Heart right ventricle (tissue), 16 donors: Measurements from ENCODE around the gene CCDC91. TPM values are rescaled to one million over a fixed set of nuclear protein-coding genes. Genes with fewer than 3 reads are reported as not detected.

ENCODE experiments used
- ATAC-seq, 8 donors: fragments of 200-7000 bp; cut with Tn5 transposase; one replicate each; pipeline ENCODE4 v1.9.1; 2020; ENCODE audit warnings: mild to moderate bottlenecking in 8 of 8, moderate library complexity in 8 of 8, moderate number of reproducible peaks in 1 of 8
- DNase-seq, 2 donors: peaks; one replicate each; pipeline ENCODE4 v3.0.0-alpha.2; 2020
- H3K27ac ChIP-seq, 10 donors: fragments of 200-600 bp; sonication (generic) in 2 of 10; one replicate each; pipeline versions ENCODE4 v1.5.0 to v1.8.0; 2020 to 2022; ENCODE audit warnings: mild to moderate bottlenecking in 3 of 10
- H3K27me3 ChIP-seq, 7 donors: fragments of 200-600 bp; one replicate each; pipeline ENCODE4 v1.8.0; 2021 to 2022; ENCODE audit warnings: mild to moderate bottlenecking in 2 of 7
- H3K36me3 ChIP-seq, 9 donors: fragments of 200-600 bp; sonication (generic) in 1 of 9; one replicate each; pipeline versions ENCODE4 v1.5.0 to v1.8.0; 2020 to 2022; ENCODE audit warnings: mild to moderate bottlenecking in 2 of 9
- H3K4me1 ChIP-seq, 9 donors: fragments of 200-600 bp; sonication (generic) in 1 of 9; one replicate each; pipeline versions ENCODE4 v1.5.0 to v1.8.0; 2020 to 2022; ENCODE audit warnings: mild to moderate bottlenecking in 4 of 9
- H3K4me3 ChIP-seq, 10 donors: fragments of 200-600 bp; sonication (generic) in 2 of 10; one replicate each; pipeline versions ENCODE4 v1.5.0 to v1.8.0; 2020 to 2022; ENCODE audit warnings: mild to moderate bottlenecking in 7 of 10, moderate library complexity in 2 of 10
- H3K9me3 ChIP-seq, 11 donors: fragments of 200-600 bp in 10 of 11; sonication (generic) in 2 of 11; one replicate each; pipeline versions ENCODE4 v1.5.0 to v1.8.0; 2013 to 2022; ENCODE audit warnings: mild to moderate bottlenecking in 2 of 11, control low read depth in 1 of 11, moderate library complexity in 1 of 11
- CTCF ChIP-seq, 9 donors: fragments of 200-600 bp; sonication (generic) in 2 of 9; IDR thresholded peaks; one replicate each; pipeline versions ENCODE4 v1.5.0 to v1.8.0; 2021 to 2022; ENCODE audit warnings: antibody characterized with exemption in 9 of 9, mild to moderate bottlenecking in 5 of 9, moderate library complexity in 1 of 9
- WGBS, 2 donors: extraction: QIAGEN DNeasy Blood & Tissue Kit; methylation state at CpG; one replicate each; pipeline ENCODE4 v1.1.7; 2013; ENCODE audit warnings: inconsistent platforms in 1 of 2; 5-methylcytosine and 5-hydroxymethylcytosine counted together
- intact Hi-C, 10 donors: fragments of 100-400 bp; cut with DNase I; formaldehyde crosslinking; loops; one replicate each; pipeline versions ENCODE4 v1.11.1 to v1.14.2; 2022
- polyA plus RNA-seq, 2 donors: library from polyadenylated mRNA; stranded (reverse); fragments of 200-250 nt; gene quantifications; one replicate each; pipeline ENCODE4 v1.2.3, GENCODE V29; 2013
- total RNA-seq, 10 donors: library from RNA; stranded (reverse); fragmentation: NEBNext Ultra II Directional in 3 of 10; extraction: Animal tissue kit (Norgen Biotek cat#: 25700) in 3 of 10; gene quantifications; one replicate each; pipeline versions ENCODE4 v1.2.1 to v1.2.4, GENCODE V29; 2021 to 2023
- donor health status: Arrhythmogenic right ventricular cardiomyopathy.
- donor health status: ischemic (EF 13 %, LVEDD 7.1; RV severe dilation, severe dysfunction).
- donor health status: healthy with polysubstance abuse.
- donor health status: DM: no; HTN: yes; CAD: no.
- donor health status: DM: no; HTN: no; CAD: no.
- donor health status: ischemic (EF 25% LVEDD 6.9; RV normal size, moderate dysfunction).
- donor health status: ischemic (EF 25% LVEDD 5.7; RV mildly dilated, moderate dysfunction).
- donor health status: healthy.
- donor health status: DM: yes; HTN: yes; CAD: no.
- donor health status: Ischemic cardiomyopathy.
- donor health status: ischemic (EF 35%, LVEDD 5.7; RV mildly dilated, moderate dysfunction).
- donor health status: nonischemic (EF 11% LVEDD 7.7; RV severe dilation, severe dysfunction).
- donor health status: DM: yes; HTN: yes; CAD: no.
- donor health status: PGD.
- donor health status: ischemic (EF 29% LVEDD 5.4; RV normal size, mild dysfunction).
- donor health status: nonischemic (EF 23%, LVEDD 6.1; RV moderate dilation, normal function).

The CCDC91 gene
- total and polyA plus RNA-seq, 12 donors, result 20.5 to 66.4 (median 54.5) TPM

- WGBS, 2 donors, result 88 to 89% methylated on average over 6 of the region's 6 CpGs
- intact Hi-C loops, result no loop called here
- Histone ChIP-seq H3K4me1 (no peaks in the 10 kb centered on the region), H3K27me3 (no peaks in the 10 kb centered on the region), H3K4me3 (no peak overlapping the region), H3K27ac (no peak overlapping the region), H3K36me3 (peaks cover 0 to 9% (median 0%) of the 10 kb centered on the region in 9 donors), H3K9me3 (no peaks in the 10 kb centered on the region)
- no peak for DNase-seq
- ATAC-seq, result no peak
- no peak for TF ChIP-seq CTCF (IDR thresholded peaks at IDR 0.05)
These were observed 223.3 kb downstream of the CCDC91 start for GRCh38 chr12:28413460-28414109.

- intact Hi-C loops, result no loop called here
- Histone ChIP-seq H3K9me3 (no peaks in the 10 kb centered on the region), H3K4me1 (no peaks in the 10 kb centered on the region), H3K27ac (no peak overlapping the region), H3K36me3 (peaks cover 0 to 9% (median 0%) of the 10 kb centered on the region in 9 donors), H3K27me3 (no peaks in the 10 kb centered on the region), H3K4me3 (no peak overlapping the region)
- DNase-seq, result no peak
- TF ChIP-seq CTCF (IDR thresholded peaks at IDR 0.05), result no peak
- 23 to 32% methylated on average over 1 of the region's 1 CpG for WGBS, 2 donors
- ATAC-seq, result no peak
These were observed 225.5 kb downstream of the CCDC91 start for GRCh38 chr12:28415755-28416154.

- no peak for DNase-seq
- intact Hi-C loops, result no loop called here
- 97 to 100% methylated on average over 1 of the region's 1 CpG for WGBS, 2 donors
These were observed 231.1 kb downstream of the CCDC91 start for GRCh38 chr12:28421374-28421773.

GRCh38 chr12:28424965-28425364 lies 234.7 kb downstream of the CCDC91 start:
- intact Hi-C loops, result no loop called here
- Histone ChIP-seq H3K4me3 (no peak overlapping the region), H3K4me1 (peaks cover 0 to 21% (median 3%) of the 10 kb centered on the region in 9 donors), H3K9me3 (peaks cover 0 to 5% (median 0%) of the 10 kb centered on the region in 11 donors), H3K27me3 (no peaks in the 10 kb centered on the region), H3K36me3 (no peaks in the 10 kb centered on the region), H3K27ac (peak overlapping the region in 6 of 10 donors; percentile 22 to 76 (median 29))
- no peak for TF ChIP-seq CTCF (IDR thresholded peaks at IDR 0.05)
- ATAC-seq (peak in 7 of 8 donors; percentile 61 to 94 (median 86)), DNase-seq (peak in 1 of 2 donors; percentile 74)
- WGBS, 2 donors, result 29 to 31% methylated on average over 3 of the region's 3 CpGs

More at GRCh38 chr12:28421374-28421773, 231.1 kb downstream of the CCDC91 start:
- Histone ChIP-seq H3K4me1 (peaks cover 0 to 21% (median 3%) of the 10 kb centered on the region in 9 donors), H3K4me3 (no peak overlapping the region), H3K9me3 (peaks cover 0 to 5% (median 0%) of the 10 kb centered on the region in 11 donors), H3K27me3 (no peaks in the 10 kb centered on the region), H3K36me3 (no peaks in the 10 kb centered on the region), H3K27ac (no peak overlapping the region)
- no peak for TF ChIP-seq CTCF (IDR thresholded peaks at IDR 0.05)
- ATAC-seq, result no peak
